Astrocyte (in vitro differentiated cells and primary cell): ENCODE data around the gene CHST13. TPM values are rescaled to one million over a fixed set of nuclear protein-coding genes. Genes with fewer than 3 reads are reported as not detected.

ENCODE experiments used
- DNase-seq: peaks from one replicate; pipeline ENCODE4 v3.0.0-alpha.2; 2010; ENCODE audit warnings: low read depth
- FAIRE-seq: peaks from 2 replicates; lab custom pipeline; 2011; peaks lifted over from hg19 to GRCh38; lab: Jason Lieb, UNC
- H2AFZ ChIP-seq: 2 replicates; pipeline ENCODE4 v1.6.0; 2012; ENCODE audit warnings: low read depth, low read length, inconsistent platforms
- H3K27ac ChIP-seq: 2 replicates; pipeline ENCODE4 v1.5.1; 2011; ENCODE audit warnings: low read depth, low read length, inconsistent platforms
- H3K27me3 ChIP-seq: 2 replicates; pipeline ENCODE4 v1.6.0; 2011; ENCODE audit warnings: low read length, inconsistent platforms; ENCODE audit not compliant: insufficient read depth
- H3K36me3 ChIP-seq: 2 replicates; pipeline ENCODE4 v1.5.1; 2011; ENCODE audit warnings: low read length, inconsistent platforms; ENCODE audit not compliant: insufficient read depth
- H3K4me1 ChIP-seq: 2 replicates; pipeline ENCODE4 v1.5.1; 2011; ENCODE audit warnings: low read length, inconsistent platforms; ENCODE audit not compliant: insufficient read depth
- H3K4me2 ChIP-seq: 2 replicates; pipeline ENCODE4 v1.6.0; 2012; ENCODE audit warnings: low read length, inconsistent platforms
- H3K4me3 ChIP-seq: 2 replicates; pipeline ENCODE4 v1.5.1; 2011; ENCODE audit warnings: low read depth, mild to moderate bottlenecking, low read length, inconsistent platforms; ENCODE audit not compliant: insufficient read depth
- H3K79me2 ChIP-seq: 2 replicates; pipeline ENCODE4 v1.6.0; 2012; ENCODE audit warnings: mild to moderate bottlenecking, low read length, inconsistent platforms; ENCODE audit not compliant: insufficient read depth
- H3K9ac ChIP-seq: 2 replicates; pipeline ENCODE4 v1.6.0; 2012; ENCODE audit warnings: mild to moderate bottlenecking, low read length, inconsistent platforms
- H3K9me3 ChIP-seq: 2 replicates; pipeline ENCODE4 v1.5.1; 2012; ENCODE audit warnings: low read depth, mild to moderate bottlenecking, low read length, inconsistent platforms; ENCODE audit not compliant: insufficient read depth
- H4K20me1 ChIP-seq: 2 replicates; pipeline ENCODE4 v1.6.0; 2012; ENCODE audit warnings: low read length, inconsistent platforms; ENCODE audit not compliant: insufficient read depth
- H3K27ac Mint-ChIP-seq: one replicate; pipeline ENCODE4 v1.8.0; 2021; ENCODE audit warnings: mild to moderate bottlenecking, mixed read lengths; ENCODE audit not compliant: unreplicated experiment
- H3K27me3 Mint-ChIP-seq: one replicate; pipeline ENCODE4 v1.8.0; 2021; ENCODE audit warnings: low read depth, mixed read lengths; ENCODE audit not compliant: unreplicated experiment
- H3K36me3 Mint-ChIP-seq: one replicate; pipeline ENCODE4 v1.8.0; 2021; ENCODE audit warnings: low read depth, mixed read lengths; ENCODE audit not compliant: unreplicated experiment
- H3K4me1 Mint-ChIP-seq: one replicate; pipeline ENCODE4 v1.8.0; 2021; ENCODE audit warnings: low read depth, mixed read lengths; ENCODE audit not compliant: unreplicated experiment
- H3K4me3 Mint-ChIP-seq: one replicate; pipeline ENCODE4 v1.8.0; 2021; ENCODE audit warnings: mild to moderate bottlenecking, moderate library complexity, mixed read lengths; ENCODE audit not compliant: unreplicated experiment
- H3K9me3 Mint-ChIP-seq: one replicate; pipeline ENCODE4 v1.8.0; 2021; ENCODE audit warnings: mild to moderate bottlenecking, mixed read lengths; ENCODE audit not compliant: unreplicated experiment
- CTCF ChIP-seq: IDR thresholded peaks from 2 replicates; pipeline ENCODE4 v1.5.1; 2011; ENCODE audit warnings: low read depth, mild to moderate bottlenecking, inconsistent platforms, low read length, moderate library complexity; ENCODE audit not compliant: insufficient read depth
- EZH2 ChIP-seq: IDR thresholded peaks from 2 replicates; pipeline ENCODE4 v1.6.1; 2012; ENCODE audit warnings: mild to moderate bottlenecking, low read length, inconsistent platforms; ENCODE audit not compliant: insufficient read depth
- total RNA-seq: library from RNA; stranded (reverse); gene quantifications from 2 replicates; pipeline ENCODE4 v1.2.1, GENCODE V29; 2021

Gene CHST13
- total RNA-seq, 1 donor from 2014 or later = not detected

DNA sequence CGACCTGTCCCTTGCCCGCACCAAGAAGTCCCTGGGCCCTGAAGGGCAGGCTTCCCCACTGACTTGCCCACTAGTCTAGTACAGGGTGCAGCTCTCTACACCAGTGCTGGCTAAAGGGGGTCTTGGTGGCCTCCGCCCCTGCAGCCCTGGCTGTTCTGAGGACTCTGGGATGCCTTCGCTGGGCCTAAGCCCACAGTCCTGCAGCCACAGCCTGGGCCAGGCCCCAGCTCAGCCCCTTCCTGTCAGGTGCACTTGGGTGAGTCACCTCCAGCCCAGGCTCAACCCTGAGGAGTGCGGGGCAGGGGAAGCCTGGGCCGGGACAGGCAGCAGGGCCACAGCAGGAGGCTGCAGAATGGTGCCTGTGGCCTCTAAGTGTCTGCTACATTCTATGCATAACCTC, 33.8 kb downstream of the CHST13 start:
- Histone ChIP-seq H4K20me1 (no peaks in the 10 kb centered on the region), H3K9me3 (no peaks in the 10 kb centered on the region), H3K4me1 (no peaks in the 10 kb centered on the region), H3K27ac (no peak overlapping the region), H2AFZ (no peak overlapping the region), H3K4me3 (no peak overlapping the region), H3K4me2 (no peak overlapping the region), H3K36me3 (no peaks in the 10 kb centered on the region), H3K9ac (no peak overlapping the region), H3K27me3 (peaks cover 18% of the 10 kb centered on the region), H3K79me2 (no peaks in the 10 kb centered on the region)
- Mint-ChIP-seq H3K36me3 (no peaks in the 10 kb centered on the region), H3K27ac (no peak overlapping the region), H3K4me3 (no peak overlapping the region), H3K27me3 (peaks cover 11% of the 10 kb centered on the region), H3K9me3 (peaks cover 4% of the 10 kb centered on the region), H3K4me1 (no peaks in the 10 kb centered on the region)
- DNase-seq (no peak), FAIRE-seq (no peak)
- TF ChIP-seq EZH2 (no peak), CTCF (no peak)

GRCh38 chr3:126558336-126559071, 34.5 kb downstream of the CHST13 start, which contains the start of gene C3orf22:
Gene C3orf22 (minus strand): TSS chr3:126558932. CDS start chr3:126553390, 5,542 bp downstream.
- no peaks in the 10 kb centered on the region for H3K79me2 ChIP-seq
- no peak for DNase-seq
- H2AFZ ChIP-seq = no peak within 1 kb of the TSS
- no peak within 1 kb of the TSS for H3K4me3 ChIP-seq
- H3K9me3 ChIP-seq = no peaks in the 10 kb centered on the region
- no peaks in the 10 kb centered on the region for H3K36me3 ChIP-seq
- no peaks in the 10 kb centered on the region for H4K20me1 ChIP-seq
- no peak within 1 kb of the TSS for H3K9ac ChIP-seq
- H3K27ac ChIP-seq = no peak within 1 kb of the TSS
- H3K27ac Mint-ChIP-seq = no peak within 1 kb of the TSS
- TF ChIP-seq EZH2 (no peak), CTCF (no peak)
- H3K4me3 Mint-ChIP-seq = no peak within 1 kb of the TSS
- no peak within 1 kb of the TSS for H3K4me2 ChIP-seq
- H3K4me1 ChIP-seq = no peaks in the 10 kb centered on the region
- H3K27me3 ChIP-seq = peaks cover 21% of the 10 kb centered on the region
- peaks cover 10% of the 10 kb centered on the region for H3K27me3 Mint-ChIP-seq
- no peak for FAIRE-seq
- no peaks in the 10 kb centered on the region for H3K36me3 Mint-ChIP-seq
- no peaks in the 10 kb centered on the region for H3K4me1 Mint-ChIP-seq
- H3K9me3 Mint-ChIP-seq = peaks cover 4% of the 10 kb centered on the region

- Mint-ChIP-seq H3K27ac (no peak overlapping the region), H3K9me3 (peaks cover 4% of the 10 kb centered on the region), H3K4me1 (no peaks in the 10 kb centered on the region), H3K36me3 (no peaks in the 10 kb centered on the region), H3K4me3 (no peak overlapping the region), H3K27me3 (peaks cover 11% of the 10 kb centered on the region)
- Histone ChIP-seq H3K27ac (no peak overlapping the region), H3K4me2 (no peak overlapping the region), H3K9ac (no peak overlapping the region), H3K4me1 (no peaks in the 10 kb centered on the region), H2AFZ (no peak overlapping the region), H3K36me3 (no peaks in the 10 kb centered on the region), H3K4me3 (no peak overlapping the region), H3K27me3 (peaks cover 32% of the 10 kb centered on the region), H3K9me3 (no peaks in the 10 kb centered on the region), H4K20me1 (no peaks in the 10 kb centered on the region), H3K79me2 (no peaks in the 10 kb centered on the region)
- TF ChIP-seq EZH2 (no peak), CTCF (no peak)
- FAIRE-seq (no peak), DNase-seq (no peak)
Observed at GRCh38 chr3:126562737-126563276, 38.9 kb downstream of the CHST13 start.
